Embryonic facial prominence (tissue), 1 donor: ENCODE results near the gene FXYD7.
A peak's percentile ranks its signal among the peaks of the same experiment; 100 is the strongest.

Source experiments
- DNase-seq: peaks from one replicate; pipeline ENCODE4 v3.0.0-alpha.2; 2016; ENCODE audit errors: extremely low spot score

FXYD7 gene

GRCh38 chr19:35110974-35111373 lies 32.1 kb upstream of the FXYD7 start:
- DNase-seq = no peak

- no peak for DNase-seq
These were observed 29.9 kb upstream of the FXYD7 start for GRCh38 chr19:35112995-35113688.

- DNase-seq = peak; percentile 69
These were observed 28.5 kb upstream of the FXYD7 start for GRCh38 chr19:35114353-35115176.

GRCh38 chr19:35115177-35115951 lies 27.7 kb upstream of the FXYD7 start, which contains the start of gene FXYD3:
Gene FXYD3 (plus strand): TSS chr19:35115823. CDS start chr19:35119377, 3,554 bp downstream.
- DNase-seq = no peak

GRCh38 chr19:35116072-35116801 lies 26.8 kb upstream of the FXYD7 start:
- DNase-seq = no peak

GRCh38 chr19:35117116-35117515 lies 25.9 kb upstream of the FXYD7 start:
- DNase-seq = no peak

GRCh38 chr19:35117799-35118198 lies 25.3 kb upstream of the FXYD7 start:
- no peak for DNase-seq

GRCh38 chr19:35118268-35119020 lies 24.6 kb upstream of the FXYD7 start:
- no peak for DNase-seq

- DNase-seq = no peak
These were observed 24.0 kb upstream of the FXYD7 start for GRCh38 chr19:35119091-35119490.

- DNase-seq = no peak
These were observed 23.4 kb upstream of the FXYD7 start for GRCh38 chr19:35119578-35120155.

GRCh38 chr19:35120492-35120891 lies 22.6 kb upstream of the FXYD7 start:
- no peak for DNase-seq

GRCh38 chr19:35120898-35121297 lies 22.2 kb upstream of the FXYD7 start:
- no peak for DNase-seq

- no peak for DNase-seq
These were observed 20.1 kb upstream of the FXYD7 start for GRCh38 chr19:35122687-35123551.

GRCh38 chr19:35123573-35123972 lies 19.5 kb upstream of the FXYD7 start:
- DNase-seq = no peak

- peak; percentile 88 for DNase-seq
These were observed 18.7 kb upstream of the FXYD7 start for GRCh38 chr19:35124098-35125060.

- no peak for DNase-seq
These were observed 17.8 kb upstream of the FXYD7 start for GRCh38 chr19:35125270-35125717.

- no peak for DNase-seq
These were observed 17.1 kb upstream of the FXYD7 start for GRCh38 chr19:35125749-35126623.
